ENCODE data around the gene CDKL4. TPM values are rescaled to one million over a fixed set of nuclear protein-coding genes. Genes with fewer than 3 reads are reported as not detected.

Gene CDKL4
- total and polyA plus RNA-seq, 2 of the 13 experiments (the other 11 are each of a cell fraction or from before 2014, with no cell fraction given): 0.29 to 0.50 TPM

DNA sequence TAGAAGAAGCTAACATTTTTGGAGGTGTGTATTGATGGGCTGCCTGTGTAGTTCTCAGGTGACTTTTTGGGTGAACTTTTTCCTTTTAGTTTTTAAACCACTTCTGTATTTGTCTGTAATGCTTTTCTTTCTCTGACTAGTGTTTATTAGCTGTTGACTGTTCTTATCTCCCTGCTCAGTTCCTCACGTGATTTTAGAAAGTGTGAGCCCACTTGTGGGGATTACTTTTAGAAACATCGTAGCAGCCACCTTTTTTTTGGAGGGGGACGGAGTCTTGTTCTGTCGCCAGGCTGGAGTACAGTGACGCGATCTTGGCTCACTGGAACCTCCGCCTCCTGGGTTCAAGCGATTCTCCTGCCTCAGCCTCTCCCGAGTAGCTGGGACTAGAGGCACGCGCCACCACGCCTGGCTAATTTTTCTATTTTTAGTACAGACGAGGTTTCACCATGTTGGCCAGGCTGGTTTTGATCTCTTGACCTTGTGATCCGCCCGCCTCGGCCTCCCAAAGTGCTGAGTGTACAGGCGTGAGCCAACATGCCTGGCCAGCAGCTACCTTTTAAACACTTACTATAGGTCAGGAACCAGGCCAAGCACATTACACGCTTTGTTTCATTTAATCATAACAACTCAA, 9.2 kb upstream of the CDKL4 start (continued):
- TF ChIP-seq ZC3H13 (CRISPR knock-in tag; IDR thresholded peaks at IDR 0.05) (no peak), PCBP2 (optimal IDR thresholded peaks at IDR 0.05; ENCODE audit: low read depth, low read length, poor library complexity, severe bottlenecking) (no peak), SP5 (CRISPR knock-in tag; IDR thresholded peaks at IDR 0.05; ENCODE audit: borderline replicate concordance, low read depth) (no peak)

DNA sequence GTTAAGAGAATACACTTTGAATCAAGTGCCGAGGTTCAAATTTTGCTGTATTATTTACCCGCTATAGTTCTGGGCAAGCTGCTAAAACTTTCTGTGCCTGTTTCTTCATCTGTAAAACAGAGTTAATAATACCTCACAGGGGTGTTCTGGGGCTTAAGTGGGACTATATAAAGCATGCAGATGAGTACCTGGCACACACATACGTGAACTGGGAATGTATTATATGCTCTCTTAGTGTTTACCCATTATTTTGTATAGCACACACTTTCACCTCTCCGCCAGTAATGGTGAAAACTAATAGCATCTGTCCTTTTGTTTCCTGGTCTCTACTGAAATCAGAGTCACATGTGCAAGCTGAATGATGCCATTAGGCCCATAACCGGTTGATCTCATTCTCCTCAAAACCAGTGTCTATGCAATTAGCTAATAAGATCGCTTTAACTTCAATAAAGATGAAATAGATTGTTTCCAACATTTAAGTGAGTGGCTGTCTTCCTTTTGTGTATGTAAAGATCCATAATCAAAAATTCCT, 3.8 kb upstream of the CDKL4 start:
- FAIRE-seq (no peak), DNase-seq (ENCODE audit: low spot score) (no peak), ATAC-seq (no peak)
- no TSS peak for BruUV-seq (replicated peaks)
- ChIA-PET CTCF (ENCODE audit: low intra/inter-chr PET ratio, low total read pairs) (no interaction called here), POLR2A (no interaction called here)
- H3K4me2 ChIP-seq (ENCODE audit: low read depth, low read length): no peak overlapping the region
- H3K9ac ChIP-seq (ENCODE audit: insufficient read depth, low read depth, low read length): no peak overlapping the region
- WGBS (ENCODE audit: low lambda C conversion rate): 81% methylated on average over 6 of the region's 6 CpGs
- TF ChIP-seq ZNF124 (CRISPR knock-in tag; IDR thresholded peaks at IDR 0.05) (no peak), RBM22 (optimal IDR thresholded peaks at IDR 0.05; ENCODE audit: low read length) (peak; percentile 85), RCOR2 (CRISPR knock-in tag; IDR thresholded peaks at IDR 0.05) (no peak)
- TF ChIP-seq, protein P1, sequence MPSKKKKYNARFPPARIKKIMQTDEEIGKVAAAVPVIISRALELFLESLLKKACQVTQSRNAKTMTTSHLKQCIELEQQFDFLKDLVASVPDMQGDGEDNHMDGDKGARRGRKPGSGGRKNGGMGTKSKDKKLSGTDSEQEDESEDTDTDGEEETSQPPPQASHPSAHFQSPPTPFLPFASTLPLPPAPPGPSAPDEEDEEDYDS (CRISPR knock-in tag; IDR thresholded peaks at IDR 0.05): no peak
- H3K9me3 ChIP-seq (ENCODE audit: low read length): peaks cover 16% of the 10 kb centered on the region
- no peaks in the 10 kb centered on the region for H3K27me3 ChIP-seq (ENCODE audit: control insufficient read depth in 1 of 2, insufficient read depth in 2 of 2, low read length in 2 of 2)
- intact Hi-C loops (cut with micrococcal nuclease; ENCODE audit: unreplicated experiment) (no loop called here), in situ Hi-C loops (cut with HindIII; ENCODE audit: extremely low pct_ligation_motif_present, low pct_unique_long_range_greater_than_20kb) (no loop called here)
- H3K79me2 ChIP-seq (ENCODE audit: insufficient read depth, low read length): no peaks in the 10 kb centered on the region
- no peak overlapping the region for H3K27ac ChIP-seq (ENCODE audit: extremely low read length, insufficient read depth, low read length)
- H2AFZ ChIP-seq (ENCODE audit: low read length): no peak overlapping the region
- H3K36me3 ChIP-seq (replicated peaks in 1 of 2; ENCODE audit: control insufficient read depth in 1 of 2, insufficient read depth in 2 of 2, low read length in 2 of 2): peaks cover 6 to 39% of the 10 kb centered on the region in 2 experiments
- H3K4me1 ChIP-seq (ENCODE audit: insufficient read depth, low read length): peaks cover 3% of the 10 kb centered on the region
- H4K20me1 ChIP-seq (ENCODE audit: insufficient read depth, low read length): no peaks in the 10 kb centered on the region
- no peak overlapping the region for H3K4me3 ChIP-seq (replicated peaks in 1 of 3; ENCODE audit: insufficient read depth in 1 of 3, low read depth in 2 of 3, low read length in 3 of 3)

Data from HepG2 (cell line).